ENCODE results near the gene FAM111B. TPM values are rescaled to one million over a fixed set of nuclear protein-coding genes. Genes with fewer than 3 reads are reported as not detected.

The FAM111B gene
- total RNA-seq, 6 experiments from 2014 or later = 6.1 to 16.7 (median 13.5) TPM

- DNase-seq = no peak
- no peak overlapping the region for H3K4me3 Mint-ChIP-seq
- H3K9me3 Mint-ChIP-seq = peaks cover 5% of the 10 kb centered on the region
- peak overlapping the region; percentile 10; the same call in 1 of the 2 replicates for H3K27ac Mint-ChIP-seq
- peaks cover 3% of the 10 kb centered on the region for H3K27me3 Mint-ChIP-seq (ENCODE audit: insufficient read depth)
- H3K36me3 Mint-ChIP-seq (ENCODE audit: low read depth) = peaks cover 41% of the 10 kb centered on the region
- no peak for TF ChIP-seq CTCF (IDR thresholded peaks at IDR 0.05)
- H3K4me1 Mint-ChIP-seq (ENCODE audit: low read depth) = peaks cover 56% of the 10 kb centered on the region
Measured at GRCh38 chr11:59112494-59112893, 5.5 kb downstream of the FAM111B start.

GRCh38 chr11:59114344-59114743 lies 7.3 kb downstream of the FAM111B start:
- Mint-ChIP-seq H3K27ac (no peak overlapping the region), H3K36me3 (ENCODE audit: low read depth) (peaks cover 58% of the 10 kb centered on the region), H3K27me3 (ENCODE audit: insufficient read depth) (peaks cover 3% of the 10 kb centered on the region)

GRCh38 chr11:59115553-59115952 lies 8.5 kb downstream of the FAM111B start:
- TF ChIP-seq CTCF (IDR thresholded peaks at IDR 0.05) = no peak
- Mint-ChIP-seq H3K27me3 (ENCODE audit: insufficient read depth) (peaks cover 3% of the 10 kb centered on the region), H3K36me3 (ENCODE audit: low read depth) (peaks cover 56% of the 10 kb centered on the region), H3K27ac (no peak overlapping the region), H3K4me3 (no peak overlapping the region), H3K9me3 (peaks cover 23% of the 10 kb centered on the region), H3K4me1 (ENCODE audit: low read depth) (peaks cover 28% of the 10 kb centered on the region)
- no peak for DNase-seq

More at GRCh38 chr11:59114344-59114743, 7.3 kb downstream of the FAM111B start:
- H3K4me1 Mint-ChIP-seq (ENCODE audit: low read depth) = peaks cover 37% of the 10 kb centered on the region
- peaks cover 22% of the 10 kb centered on the region for H3K9me3 Mint-ChIP-seq
- no peak for TF ChIP-seq CTCF (IDR thresholded peaks at IDR 0.05)
- DNase-seq = no peak
- H3K4me3 Mint-ChIP-seq = no peak overlapping the region

- Mint-ChIP-seq H3K4me3 (no peak overlapping the region), H3K27ac (no peak overlapping the region), H3K9me3 (peaks cover 23% of the 10 kb centered on the region), H3K27me3 (ENCODE audit: insufficient read depth) (peaks cover 3% of the 10 kb centered on the region), H3K4me1 (ENCODE audit: low read depth) (peaks cover 8% of the 10 kb centered on the region), H3K36me3 (ENCODE audit: low read depth) (peaks cover 56% of the 10 kb centered on the region)
- no peak for TF ChIP-seq CTCF (IDR thresholded peaks at IDR 0.05)
- DNase-seq = no peak
Measured at GRCh38 chr11:59117774-59118173, 10.7 kb downstream of the FAM111B start.

- Mint-ChIP-seq H3K4me3 (no peak overlapping the region), H3K9me3 (peaks cover 23% of the 10 kb centered on the region), H3K27ac (no peak overlapping the region), H3K36me3 (ENCODE audit: low read depth) (peaks cover 46% of the 10 kb centered on the region), H3K4me1 (ENCODE audit: low read depth) (no peaks in the 10 kb centered on the region), H3K27me3 (ENCODE audit: insufficient read depth) (no peaks in the 10 kb centered on the region; the same call in 1 of the 2 replicates)
- no peak for TF ChIP-seq CTCF (IDR thresholded peaks at IDR 0.05)
- DNase-seq = no peak
Measured at GRCh38 chr11:59119826-59120225, 12.8 kb downstream of the FAM111B start.
